ENCODE results near the gene UQCRQ. TPM values are rescaled to one million over a fixed set of nuclear protein-coding genes. Genes with fewer than 3 reads are reported as not detected.

UQCRQ gene
- total and polyA plus RNA-seq, 4 donors, result 62.5 to 2,326 (median 326) TPM

DNA sequence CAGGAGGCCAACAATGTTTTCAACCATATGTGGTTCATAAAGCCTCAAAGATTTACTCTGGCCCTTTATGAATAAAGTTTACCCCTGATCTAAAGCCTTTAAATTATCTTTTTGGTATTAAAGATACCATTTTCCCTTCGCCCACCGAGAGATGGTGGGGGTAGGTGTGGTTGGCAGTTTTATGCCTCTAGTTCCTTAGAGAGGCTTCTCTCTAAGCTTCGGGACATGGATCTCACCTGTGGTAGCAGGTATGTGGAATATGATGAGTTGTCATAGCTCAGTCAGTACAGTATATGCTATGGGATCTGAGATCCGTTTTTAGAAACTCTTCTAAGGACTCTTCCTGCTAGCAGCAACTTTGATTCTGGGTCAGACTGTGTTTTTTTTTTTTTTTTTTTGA is 2.3 kb downstream of the UQCRQ start (continued):
- TF ChIP-seq FOXA1 (IDR thresholded peaks at IDR 0.05) (no peak), HNF4G (IDR thresholded peaks at IDR 0.05) (no peak), RXRA (IDR thresholded peaks at IDR 0.05) (no peak), GABPA (IDR thresholded peaks at IDR 0.05 in 1 of 2, conservative IDR thresholded peaks at IDR 0.05 in 1 of 2) (no peak), TAF1 (conservative IDR thresholded peaks at IDR 0.05) (no peak), RAD21 (IDR thresholded peaks at IDR 0.05) (no peak), FOXA2 (IDR thresholded peaks at IDR 0.05) (no peak)
- TF ChIP-seq, protein P1, sequence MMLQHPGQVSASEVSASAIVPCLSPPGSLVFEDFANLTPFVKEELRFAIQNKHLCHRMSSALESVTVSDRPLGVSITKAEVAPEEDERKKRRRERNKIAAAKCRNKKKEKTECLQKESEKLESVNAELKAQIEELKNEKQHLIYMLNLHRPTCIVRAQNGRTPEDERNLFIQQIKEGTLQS (IDR thresholded peaks at IDR 0.05), result no peak

DNA sequence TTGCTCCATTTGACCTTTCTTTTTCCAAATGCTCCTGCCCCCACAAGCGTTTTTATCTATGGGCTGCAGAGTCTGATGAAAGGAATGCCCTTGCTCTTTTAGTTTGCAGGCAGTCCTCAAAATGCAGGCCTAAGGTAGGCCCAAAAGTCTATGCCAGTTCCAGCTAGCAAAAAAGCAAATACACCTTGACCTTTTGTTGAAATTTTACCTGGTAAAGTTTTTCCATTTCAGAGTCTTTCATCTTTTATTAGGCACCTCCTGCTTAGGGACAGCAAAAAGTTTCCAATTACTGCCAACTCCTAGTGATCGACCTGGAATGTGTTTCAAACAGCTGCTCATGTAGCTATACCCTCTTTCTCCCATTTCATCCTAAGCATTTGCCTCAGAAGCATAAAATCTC is 4.4 kb downstream of the UQCRQ start:
- peaks cover 4 to 23% (median 11%) of the 10 kb centered on the region in 4 donors for H3K36me3 ChIP-seq (ENCODE audit: control insufficient read depth in 4 of 4, insufficient read depth in 3 of 4, low read depth in 1 of 4, low read length in 3 of 4)

More for the DNA sequence above, 4.4 kb downstream of the UQCRQ start:
- Histone ChIP-seq H3K27me3 (ENCODE audit: control insufficient read depth in 4 of 4, insufficient read depth in 4 of 4, low read length in 3 of 4) (no peaks in the 10 kb centered on the region), H3K4me3 (ENCODE audit: low read depth in 1 of 3, low read length in 3 of 3) (no peak overlapping the region), H3K9ac (ENCODE audit: low read depth in 1 of 2, low read length in 2 of 2) (peak overlapping the region in 1 of 2 donors; percentile 59), H3K27ac (ENCODE audit: low read depth in 1 of 2, low read length in 2 of 2) (peak overlapping the region; percentile 87 to 97), H3K9me3 (ENCODE audit: control insufficient read depth in 4 of 4, low read length in 3 of 4) (no peaks in the 10 kb centered on the region), H3K4me1 (ENCODE audit: control insufficient read depth in 4 of 4, insufficient read depth in 4 of 4, low read length in 3 of 4) (peaks cover 15 to 55% (median 35%) of the 10 kb centered on the region in 4 donors)
- DNase-seq (ENCODE audit: low spot score), result no peak
- TF ChIP-seq, protein P2, sequence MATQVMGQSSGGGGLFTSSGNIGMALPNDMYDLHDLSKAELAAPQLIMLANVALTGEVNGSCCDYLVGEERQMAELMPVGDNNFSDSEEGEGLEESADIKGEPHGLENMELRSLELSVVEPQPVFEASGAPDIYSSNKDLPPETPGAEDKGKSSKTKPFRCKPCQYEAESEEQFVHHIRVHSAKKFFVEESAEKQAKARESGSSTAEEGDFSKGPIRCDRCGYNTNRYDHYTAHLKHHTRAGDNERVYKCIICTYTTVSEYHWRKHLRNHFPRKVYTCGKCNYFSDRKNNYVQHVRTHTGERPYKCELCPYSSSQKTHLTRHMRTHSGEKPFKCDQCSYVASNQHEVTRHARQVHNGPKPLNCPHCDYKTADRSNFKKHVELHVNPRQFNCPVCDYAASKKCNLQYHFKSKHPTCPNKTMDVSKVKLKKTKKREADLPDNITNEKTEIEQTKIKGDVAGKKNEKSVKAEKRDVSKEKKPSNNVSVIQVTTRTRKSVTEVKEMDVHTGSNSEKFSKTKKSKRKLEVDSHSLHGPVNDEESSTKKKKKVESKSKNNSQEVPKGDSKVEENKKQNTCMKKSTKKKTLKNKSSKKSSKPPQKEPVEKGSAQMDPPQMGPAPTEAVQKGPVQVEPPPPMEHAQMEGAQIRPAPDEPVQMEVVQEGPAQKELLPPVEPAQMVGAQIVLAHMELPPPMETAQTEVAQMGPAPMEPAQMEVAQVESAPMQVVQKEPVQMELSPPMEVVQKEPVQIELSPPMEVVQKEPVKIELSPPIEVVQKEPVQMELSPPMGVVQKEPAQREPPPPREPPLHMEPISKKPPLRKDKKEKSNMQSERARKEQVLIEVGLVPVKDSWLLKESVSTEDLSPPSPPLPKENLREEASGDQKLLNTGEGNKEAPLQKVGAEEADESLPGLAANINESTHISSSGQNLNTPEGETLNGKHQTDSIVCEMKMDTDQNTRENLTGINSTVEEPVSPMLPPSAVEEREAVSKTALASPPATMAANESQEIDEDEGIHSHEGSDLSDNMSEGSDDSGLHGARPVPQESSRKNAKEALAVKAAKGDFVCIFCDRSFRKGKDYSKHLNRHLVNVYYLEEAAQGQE (IDR thresholded peaks at IDR 0.05), result peak; percentile 84
- TF ChIP-seq RAD21 (IDR thresholded peaks at IDR 0.05) (peak; percentile 34 to 36), HNF4G (IDR thresholded peaks at IDR 0.05) (peak; percentile 54), NR2F2 (IDR thresholded peaks at IDR 0.05) (peak; percentile 77), RXRA (IDR thresholded peaks at IDR 0.05) (peak; percentile 76 to 86), SP1 (IDR thresholded peaks at IDR 0.05) (peak; percentile 80), JUND (IDR thresholded peaks at IDR 0.05) (peak; percentile 40 to 57), TAF1 (conservative IDR thresholded peaks at IDR 0.05) (peak; percentile 45), HNF4A (conservative IDR thresholded peaks at IDR 0.05) (peak; percentile 72 to 73), FOXA1 (IDR thresholded peaks at IDR 0.05) (no peak), ZBTB33 (IDR thresholded peaks at IDR 0.05) (peak; percentile 29), EGR1 (IDR thresholded peaks at IDR 0.05; ENCODE audit: low read depth in 2 of 2) (peak; percentile 54 to 67), YY1 (IDR thresholded peaks at IDR 0.05) (peak; percentile 64), GABPA (IDR thresholded peaks at IDR 0.05 in 1 of 2, conservative IDR thresholded peaks at IDR 0.05 in 1 of 2) (peak in 1 of 2 donors; percentile 28), CTCF (IDR thresholded peaks at IDR 0.05; ENCODE audit: low read depth, low read length, missing input control) (no peak), FOXA2 (IDR thresholded peaks at IDR 0.05) (no peak)
- TF ChIP-seq, protein P3, sequence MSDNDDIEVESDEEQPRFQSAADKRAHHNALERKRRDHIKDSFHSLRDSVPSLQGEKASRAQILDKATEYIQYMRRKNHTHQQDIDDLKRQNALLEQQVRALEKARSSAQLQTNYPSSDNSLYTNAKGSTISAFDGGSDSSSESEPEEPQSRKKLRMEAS (IDR thresholded peaks at IDR 0.05), result peak; percentile 29
- TF ChIP-seq, protein P1 (IDR thresholded peaks at IDR 0.05), result no peak
- 44% methylated on average over 2 of the region's 2 CpGs for whole genome bisulfite sequencing
